Breast epithelium (tissue), 3 donors: Measurements from ENCODE around the gene CPLANE2.
"Not testable (repeated sequence)": the region's sequence is repeated elsewhere in the genome, so short reads cannot be mapped to it uniquely, and the experiment has no call there.

Experiments
- POLR2A ChIP-seq: fragments of 450-650 bp; IDR thresholded peaks from one replicate; pipeline ENCODE4 v1.6.1; 2016; ENCODE audit warnings: antibody characterized with exemption, mild to moderate bottlenecking, moderate library complexity
- TF ChIP-seq, protein P1 (sequence below), 3 donors: fragments of 450-650 bp; IDR thresholded peaks; one replicate each; pipeline ENCODE4 v1.5.1; 2016 to 2017; ENCODE audit warnings: antibody characterized with exemption in 3 of 3, mild to moderate bottlenecking in 3 of 3, moderate library complexity in 3 of 3

DNA sequence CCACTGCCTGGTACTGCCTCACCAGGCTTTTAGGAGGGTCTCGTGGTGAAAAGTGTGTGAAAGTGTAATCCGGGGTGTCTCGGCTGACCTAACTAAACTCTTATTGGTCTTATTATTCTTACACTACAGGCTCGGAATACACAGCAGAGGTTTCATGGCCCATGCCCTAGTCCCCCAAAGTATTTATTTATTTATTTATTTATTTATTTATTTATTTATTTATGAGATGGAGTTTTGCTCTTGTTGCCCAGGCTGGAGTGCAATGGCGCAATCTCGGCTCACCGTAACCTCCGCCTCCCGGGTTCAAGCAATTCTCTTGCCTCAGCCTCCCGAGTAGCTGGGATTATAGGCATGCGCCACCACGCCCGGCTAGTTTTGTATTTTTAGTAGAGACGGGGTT, 21.7 kb downstream of the CPLANE2 start:
- TF ChIP-seq, protein P1, sequence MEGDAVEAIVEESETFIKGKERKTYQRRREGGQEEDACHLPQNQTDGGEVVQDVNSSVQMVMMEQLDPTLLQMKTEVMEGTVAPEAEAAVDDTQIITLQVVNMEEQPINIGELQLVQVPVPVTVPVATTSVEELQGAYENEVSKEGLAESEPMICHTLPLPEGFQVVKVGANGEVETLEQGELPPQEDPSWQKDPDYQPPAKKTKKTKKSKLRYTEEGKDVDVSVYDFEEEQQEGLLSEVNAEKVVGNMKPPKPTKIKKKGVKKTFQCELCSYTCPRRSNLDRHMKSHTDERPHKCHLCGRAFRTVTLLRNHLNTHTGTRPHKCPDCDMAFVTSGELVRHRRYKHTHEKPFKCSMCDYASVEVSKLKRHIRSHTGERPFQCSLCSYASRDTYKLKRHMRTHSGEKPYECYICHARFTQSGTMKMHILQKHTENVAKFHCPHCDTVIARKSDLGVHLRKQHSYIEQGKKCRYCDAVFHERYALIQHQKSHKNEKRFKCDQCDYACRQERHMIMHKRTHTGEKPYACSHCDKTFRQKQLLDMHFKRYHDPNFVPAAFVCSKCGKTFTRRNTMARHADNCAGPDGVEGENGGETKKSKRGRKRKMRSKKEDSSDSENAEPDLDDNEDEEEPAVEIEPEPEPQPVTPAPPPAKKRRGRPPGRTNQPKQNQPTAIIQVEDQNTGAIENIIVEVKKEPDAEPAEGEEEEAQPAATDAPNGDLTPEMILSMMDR (IDR thresholded peaks at IDR 0.05), result not testable (repeated sequence)
- TF ChIP-seq POLR2A, result not testable (repeated sequence)
